Measurements from ENCODE around the gene PPP1R27.
"Not testable (repeated sequence)": the region's sequence is repeated elsewhere in the genome, so short reads cannot be mapped to it uniquely, and the experiment has no call there.

PPP1R27 gene

DNA sequence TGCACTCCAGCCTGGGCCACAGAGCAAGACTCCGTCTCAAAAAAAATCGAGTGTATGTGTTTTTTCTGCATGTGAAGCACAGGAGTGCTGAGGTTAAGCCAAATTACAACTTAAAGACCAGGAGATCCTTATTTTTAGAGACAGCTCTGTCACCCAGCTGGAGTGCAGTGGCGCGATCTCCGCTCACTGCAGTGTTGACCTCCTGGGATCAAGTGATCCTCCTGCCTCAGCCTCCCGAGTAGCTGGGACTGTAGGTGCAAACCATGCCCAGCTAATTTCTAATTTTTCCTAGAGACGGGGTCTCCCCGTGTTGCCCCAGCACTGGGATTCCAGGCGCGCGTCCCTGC, 7.5 kb upstream of the PPP1R27 start:
- H3K9me3 ChIP-seq (replicated peaks; ENCODE audit: insufficient read depth, low read length), result no peaks in the 10 kb centered on the region
- H3K9me2 ChIP-seq (replicated peaks; ENCODE audit: insufficient read depth, low read length), result no peaks in the 10 kb centered on the region
- H3K27me3 ChIP-seq (replicated peaks; ENCODE audit: insufficient read depth, low read length), result no peaks in the 10 kb centered on the region; the same call in 1 of the 2 replicates
- H3K4me2 ChIP-seq (ENCODE audit: low read depth, low read length), result no peak overlapping the region
- no peaks in the 10 kb centered on the region; the same call in 1 of the 2 replicates for H4K20me1 ChIP-seq (ENCODE audit: insufficient read depth, low read length)
- H3K79me2 ChIP-seq (ENCODE audit: low read length), result peaks cover 5% of the 10 kb centered on the region; the same call in 1 of the 2 replicates
- H3K27ac ChIP-seq (ENCODE audit: low read length), result no peak overlapping the region
- TF ChIP-seq EZH2 (optimal IDR thresholded peaks at IDR 0.05; ENCODE audit: low read depth, low read length) (no peak), EZH2phosphoT487 (IDR thresholded peaks at IDR 0.05; ENCODE audit: low read length) (no peak)
- H3F3A ChIP-seq (ENCODE audit: insufficient read depth, low read length), result peaks cover 14% of the 10 kb centered on the region; the same call in 1 of the 2 replicates
- no peak overlapping the region for H3K4me3 ChIP-seq (ENCODE audit: low read length)
- no peaks in the 10 kb centered on the region for H3K4me1 ChIP-seq (ENCODE audit: low read length)
- DNase-seq, result no peak
- peaks cover 14% of the 10 kb centered on the region; the same call in 1 of the 2 replicates for H3K36me3 ChIP-seq (replicated peaks; ENCODE audit: insufficient read depth, low read length)
- no peak overlapping the region for H2AFZ ChIP-seq (ENCODE audit: low read length)
- no peak overlapping the region for H3K9ac ChIP-seq (ENCODE audit: low read length)

DNA sequence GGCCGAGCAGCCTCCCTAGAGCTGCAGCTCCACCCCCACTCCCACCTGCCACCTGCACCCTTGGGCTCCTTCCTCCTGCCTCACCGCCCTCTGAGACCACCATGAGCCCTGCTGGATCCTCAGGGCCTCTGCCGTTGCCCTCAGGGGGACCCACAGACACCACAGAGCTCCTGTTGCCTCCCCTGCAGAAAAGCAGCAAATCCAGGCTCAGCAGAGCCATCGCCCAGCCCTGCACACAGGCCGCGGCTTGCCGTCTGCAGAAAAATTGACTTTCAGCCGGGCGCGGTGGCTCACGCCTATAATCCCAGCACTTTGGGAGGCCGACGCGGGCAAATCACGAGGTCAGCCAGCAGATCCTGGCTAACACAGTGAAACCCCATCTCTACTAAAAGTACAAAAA, 7.0 kb upstream of the PPP1R27 start:
- no peaks in the 10 kb centered on the region for H3K9me2 ChIP-seq (replicated peaks; ENCODE audit: insufficient read depth, low read length)
- no peaks in the 10 kb centered on the region; the same call in 1 of the 2 replicates for H3K27me3 ChIP-seq (replicated peaks; ENCODE audit: insufficient read depth, low read length)
- H3K4me2 ChIP-seq (ENCODE audit: low read depth, low read length), result no peak overlapping the region
- H3K9me3 ChIP-seq (replicated peaks; ENCODE audit: insufficient read depth, low read length), result no peaks in the 10 kb centered on the region
- no peak overlapping the region for H2AFZ ChIP-seq (ENCODE audit: low read length)
- no peak overlapping the region for H3K27ac ChIP-seq (ENCODE audit: low read length)
- peaks cover 11% of the 10 kb centered on the region; the same call in 1 of the 2 replicates for H3K36me3 ChIP-seq (replicated peaks; ENCODE audit: insufficient read depth, low read length)
- peaks cover 10% of the 10 kb centered on the region; the same call in 1 of the 2 replicates for H3F3A ChIP-seq (ENCODE audit: insufficient read depth, low read length)
- no peaks in the 10 kb centered on the region for H3K79me2 ChIP-seq (ENCODE audit: low read length)
- no peaks in the 10 kb centered on the region for H3K4me1 ChIP-seq (ENCODE audit: low read length)
- DNase-seq, result no peak
- TF ChIP-seq EZH2phosphoT487 (IDR thresholded peaks at IDR 0.05; ENCODE audit: low read length), result no peak
- TF ChIP-seq EZH2 (optimal IDR thresholded peaks at IDR 0.05; ENCODE audit: low read depth, low read length), result no peak
- TF ChIP-seq, protein P1, sequence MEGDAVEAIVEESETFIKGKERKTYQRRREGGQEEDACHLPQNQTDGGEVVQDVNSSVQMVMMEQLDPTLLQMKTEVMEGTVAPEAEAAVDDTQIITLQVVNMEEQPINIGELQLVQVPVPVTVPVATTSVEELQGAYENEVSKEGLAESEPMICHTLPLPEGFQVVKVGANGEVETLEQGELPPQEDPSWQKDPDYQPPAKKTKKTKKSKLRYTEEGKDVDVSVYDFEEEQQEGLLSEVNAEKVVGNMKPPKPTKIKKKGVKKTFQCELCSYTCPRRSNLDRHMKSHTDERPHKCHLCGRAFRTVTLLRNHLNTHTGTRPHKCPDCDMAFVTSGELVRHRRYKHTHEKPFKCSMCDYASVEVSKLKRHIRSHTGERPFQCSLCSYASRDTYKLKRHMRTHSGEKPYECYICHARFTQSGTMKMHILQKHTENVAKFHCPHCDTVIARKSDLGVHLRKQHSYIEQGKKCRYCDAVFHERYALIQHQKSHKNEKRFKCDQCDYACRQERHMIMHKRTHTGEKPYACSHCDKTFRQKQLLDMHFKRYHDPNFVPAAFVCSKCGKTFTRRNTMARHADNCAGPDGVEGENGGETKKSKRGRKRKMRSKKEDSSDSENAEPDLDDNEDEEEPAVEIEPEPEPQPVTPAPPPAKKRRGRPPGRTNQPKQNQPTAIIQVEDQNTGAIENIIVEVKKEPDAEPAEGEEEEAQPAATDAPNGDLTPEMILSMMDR (IDR thresholded peaks at IDR 0.05; ENCODE audit: low read length), result no peak
- no peaks in the 10 kb centered on the region; the same call in 1 of the 2 replicates for H4K20me1 ChIP-seq (ENCODE audit: insufficient read depth, low read length)
- H3K4me3 ChIP-seq (ENCODE audit: low read length), result no peak overlapping the region
- no peak overlapping the region for H3K9ac ChIP-seq (ENCODE audit: low read length)

DNA sequence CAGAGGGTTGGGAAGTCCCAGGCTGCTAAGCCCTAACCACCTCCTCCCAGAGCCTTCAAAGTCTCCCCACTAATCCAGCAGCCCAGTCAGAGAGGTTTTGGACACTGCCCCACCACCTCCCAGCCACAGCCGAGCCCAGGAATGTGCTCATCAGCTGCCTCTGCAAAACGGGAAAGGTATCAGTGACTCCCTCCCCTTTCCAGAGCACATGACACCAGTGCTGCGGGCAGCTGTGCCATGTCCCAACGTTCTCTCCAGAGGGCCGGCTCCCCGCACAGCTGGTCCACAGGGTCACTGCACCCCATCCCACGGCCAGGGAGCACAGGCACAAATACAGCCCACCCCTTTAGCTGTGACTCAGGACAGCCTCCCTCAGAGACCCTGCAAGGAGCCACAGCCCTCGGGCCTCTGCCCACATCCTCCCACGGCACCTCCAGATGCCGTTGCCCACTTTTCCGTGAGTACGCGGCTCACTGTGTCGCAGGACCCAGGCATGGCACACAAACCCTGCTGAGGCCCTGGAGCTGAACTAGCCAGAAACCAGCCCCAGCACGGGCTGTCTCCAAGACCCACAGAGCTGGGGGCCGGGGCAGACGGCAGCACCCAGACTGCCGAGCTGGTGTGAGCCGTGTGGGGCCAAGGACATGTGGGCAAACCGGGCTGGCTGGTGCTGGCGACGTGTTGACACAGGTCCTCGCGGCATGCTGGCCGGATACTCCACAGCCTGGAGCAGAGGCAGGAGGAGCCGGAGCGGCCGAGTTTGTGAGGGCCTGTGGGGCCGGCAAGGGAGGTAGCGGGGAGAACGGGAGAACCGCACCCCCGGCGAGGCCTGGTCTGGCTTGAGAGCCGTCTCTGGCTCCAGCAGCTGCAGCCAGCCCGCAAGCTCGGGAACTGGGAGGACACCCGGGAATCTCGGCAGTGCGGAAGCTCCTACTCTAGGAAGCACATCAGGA, 6.3 kb upstream of the PPP1R27 start:
- Histone ChIP-seq H3K9me2 (replicated peaks; ENCODE audit: insufficient read depth, low read length) (no peaks in the 10 kb centered on the region), H2AFZ (ENCODE audit: low read length) (no peak overlapping the region), H3K4me2 (ENCODE audit: low read depth, low read length) (no peak overlapping the region), H3K27ac (ENCODE audit: low read length) (no peak overlapping the region), H3K79me2 (ENCODE audit: low read length) (no peaks in the 10 kb centered on the region), H3K27me3 (replicated peaks; ENCODE audit: insufficient read depth, low read length) (no peaks in the 10 kb centered on the region; the same call in 1 of the 2 replicates), H3K9ac (ENCODE audit: low read length) (no peak overlapping the region), H4K20me1 (ENCODE audit: insufficient read depth, low read length) (no peaks in the 10 kb centered on the region; the same call in 1 of the 2 replicates), H3F3A (ENCODE audit: insufficient read depth, low read length) (0 out of 2 replicates have a peak, but pooled peaks cover 9% of the 10 kb centered on the region), H3K4me3 (ENCODE audit: low read length) (no peak overlapping the region), H3K9me3 (replicated peaks; ENCODE audit: insufficient read depth, low read length) (no peaks in the 10 kb centered on the region), H3K4me1 (ENCODE audit: low read length) (no peaks in the 10 kb centered on the region), H3K36me3 (replicated peaks; ENCODE audit: insufficient read depth, low read length) (peaks cover 11% of the 10 kb centered on the region; the same call in 1 of the 2 replicates)
- no peak for TF ChIP-seq EZH2 (optimal IDR thresholded peaks at IDR 0.05; ENCODE audit: low read depth, low read length)
- DNase-seq, result no peak

DNA sequence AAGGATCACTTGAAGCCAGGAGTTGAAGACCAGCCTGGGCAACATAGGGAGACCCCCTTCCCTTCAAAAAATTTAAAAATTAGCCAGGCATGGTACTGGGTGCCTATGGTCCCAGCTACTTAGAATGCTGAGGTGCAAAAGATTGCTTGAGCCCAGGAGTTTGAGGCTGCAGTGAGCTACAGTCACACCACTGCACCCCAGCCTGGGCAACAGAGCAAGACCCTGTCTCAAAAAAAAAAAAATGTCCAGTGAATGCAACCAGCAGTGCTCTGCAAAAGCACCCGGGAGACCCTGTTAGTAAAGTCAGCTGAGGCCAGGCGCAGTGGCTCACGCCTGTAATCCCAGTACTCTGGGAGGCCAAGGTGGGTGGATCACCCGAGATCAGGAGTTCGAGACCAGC, 5.2 kb upstream of the PPP1R27 start:
- not testable (repeated sequence) for H3K4me2 ChIP-seq (ENCODE audit: low read depth, low read length); H4K20me1 ChIP-seq (ENCODE audit: insufficient read depth, low read length); H3K79me2 ChIP-seq (ENCODE audit: low read length); H3K9me3 ChIP-seq (replicated peaks; ENCODE audit: insufficient read depth, low read length); H3F3A ChIP-seq (ENCODE audit: insufficient read depth, low read length); H2AFZ ChIP-seq (ENCODE audit: low read length); H3K9ac ChIP-seq (ENCODE audit: low read length); H3K27ac ChIP-seq (ENCODE audit: low read length); H3K36me3 ChIP-seq (replicated peaks; ENCODE audit: insufficient read depth, low read length); H3K27me3 ChIP-seq (replicated peaks; ENCODE audit: insufficient read depth, low read length); H3K9me2 ChIP-seq (replicated peaks; ENCODE audit: insufficient read depth, low read length); DNase-seq; H3K4me3 ChIP-seq (ENCODE audit: low read length); H3K4me1 ChIP-seq (ENCODE audit: low read length)
